ENCODE data around the gene PRKCI. TPM values are rescaled to one million over a fixed set of nuclear protein-coding genes. Genes with fewer than 3 reads are reported as not detected.

PRKCI gene
- total and polyA plus RNA-seq, 2 of the 4 experiments (the other 2 are of a cell fraction): 28.7 to 53.4 TPM

GRCh38 chr3:170232266-170232665, 10.0 kb downstream of the PRKCI start:
- H3K4ac ChIP-seq (ENCODE audit: low read depth, low read length): peak overlapping the region; percentile 74

More at GRCh38 chr3:170232266-170232665, 10.0 kb downstream of the PRKCI start:
- Histone ChIP-seq H4K91ac (ENCODE audit: insufficient read depth, low read depth, low read length) (peak overlapping the region; percentile 59; the same call in 1 of the 2 replicates), H3K4me1 (ENCODE audit: control insufficient read depth, insufficient read depth, low read length) (peaks cover 23% of the 10 kb centered on the region), H3K23ac (ENCODE audit: low read depth, low read length) (no peak overlapping the region), H3K27me3 (ENCODE audit: control insufficient read depth, insufficient read depth, low read length) (no peaks in the 10 kb centered on the region), H2AK9ac (replicated peaks; ENCODE audit: low read depth, low read length, poor library complexity) (no peak overlapping the region), H3K9me3 (ENCODE audit: control insufficient read depth, insufficient read depth, low read length) (no peaks in the 10 kb centered on the region), H3K4me3 (ENCODE audit: insufficient read depth, low read depth, low read length) (no peak overlapping the region), H3K18ac (ENCODE audit: low read depth, low read length) (peak overlapping the region; percentile 66), H2BK5ac (ENCODE audit: low read depth, low read length, poor library complexity, severe bottlenecking) (peak overlapping the region; percentile 46), H2BK20ac (ENCODE audit: low read depth, low read length) (0 out of 2 replicates have a peak overlapping the region, but pooled peaks have one; percentile 30), H2AK5ac (ENCODE audit: low read depth, low read length) (peak overlapping the region; percentile 96; the same call in 1 of the 2 replicates), H3K79me1 (ENCODE audit: low read depth in 1 of 2, low read length in 2 of 2) (peaks cover 16 to 61% of the 10 kb centered on the region in 2 experiments), H3K14ac (replicated peaks; ENCODE audit: low read depth, low read length) (peak overlapping the region; percentile 44), H4K20me1 (ENCODE audit: insufficient read depth, low read length) (0 out of 2 replicates have a peak, but pooled peaks cover 4% of the 10 kb centered on the region), H4K8ac (ENCODE audit: low read depth in 2 of 2, low read length in 2 of 2) (peak overlapping the region in 1 of 2 experiments; percentile 59; a peak in 3 of 4 replicates), H3K9ac (ENCODE audit: low read depth, low read length) (no peak overlapping the region), H2AFZ (replicated peaks; ENCODE audit: low read length, poor library complexity) (no peak overlapping the region), H4K5ac (ENCODE audit: low read depth, low read length) (peak overlapping the region; percentile 75; the same call in 1 of the 2 replicates), H3K9me1 (ENCODE audit: insufficient read depth, low read length) (peaks cover 13% of the 10 kb centered on the region), H2BK15ac (ENCODE audit: low read depth, low read length) (peak overlapping the region; percentile 42; the same call in 2 of the 3 replicates), H3K27ac (ENCODE audit: insufficient read depth, low read length) (peak overlapping the region; percentile 37), H3K56ac (ENCODE audit: extremely low read depth, insufficient read depth, low read length) (0 out of 2 replicates have a peak overlapping the region, but pooled peaks have one; percentile 38), H2BK120ac (ENCODE audit: low read depth, low read length) (peak overlapping the region; percentile 44), H3K36me3 (ENCODE audit: control insufficient read depth, insufficient read depth, low read length) (peaks cover 16% of the 10 kb centered on the region), H3K4me2 (ENCODE audit: low read depth, low read length) (no peak overlapping the region)
- ATAC-seq (ENCODE audit: low read depth): no peak
- in situ Hi-C loops (cut with MboI; ENCODE audit: low sequenced_read_pairs): no loop called here
- TF ChIP-seq FOS (IDR thresholded peaks at IDR 0.05; ENCODE audit: low read depth, low read length) (no peak), BHLHE40 (IDR thresholded peaks at IDR 0.05; ENCODE audit: low read depth, low read length) (no peak), RFX5 (IDR thresholded peaks at IDR 0.05; ENCODE audit: low read depth, low read length) (no peak)
- no CpG with 5 or more reads among the region's 5 CpGs for WGBS, 2 experiments (ENCODE audit: extremely low coverage in 2 of 2, insufficient read length in 1 of 2)
- dilution Hi-C loops (cut with HindIII; ENCODE audit: low sequenced_read_pairs, unreplicated experiment): no loop called here
- no TSS peak for BruUV-seq (replicated peaks)
- intact Hi-C loops (cut with micrococcal nuclease): no loop called here
- ChIA-PET POLR2A (ENCODE audit: unreplicated experiment) (no interaction called here), CTCF (no interaction called here)
- peak; percentile 21 for DNase-seq
